PC-3 (cell line): Measurements from ENCODE around the gene CCDC171. TPM values are rescaled to one million over a fixed set of nuclear protein-coding genes. Genes with fewer than 3 reads are reported as not detected.

ENCODE experiments used
- ATAC-seq: fragments of 200-7000 bp; cut with Tn5 transposase; 2 replicates; pipeline ENCODE4 v1.9.1; 2020; ENCODE audit warnings: mild to moderate bottlenecking, moderate library complexity
- BruUV-seq: library from RNA; stranded (reverse); fragments of 400-500 nt; replicated peaks from 2 replicates; lab custom pipeline; 2021; lab: Mats Ljungman, UMichigan
- CTCF ChIA-PET: fragments of 300-600 bp; sonication (Branson Sonifier 250); formaldehyde crosslinking; loops from one replicate; lab custom pipeline; 2022; ENCODE audit warnings: antibody characterized with exemption; lab: Charles Lee
- POLR2A ChIA-PET: fragments of 300-600 bp; sonication (Branson Sonifier 250); formaldehyde crosslinking; loops from one replicate; lab custom pipeline; 2022; ENCODE audit warnings: antibody characterized with exemption; ENCODE audit not compliant: unreplicated experiment; lab: Charles Lee
- DNase-seq: peaks from one replicate; pipeline ENCODE4 v3.0.0-alpha.2; 2015
- H2AFZ ChIP-seq: fragments of 300-600 bp; sonication (generic); 2 replicates; pipeline ENCODE4 v1.6.0; 2016; ENCODE audit warnings: antibody characterized with exemption, low read length
- H3F3A ChIP-seq: fragments of 300-600 bp; sonication (generic); one replicate; pipeline ENCODE4 v1.6.0; 2017; ENCODE audit warnings: antibody characterized with exemption, low read length, control low read depth, mild to moderate bottlenecking; ENCODE audit not compliant: unreplicated experiment
- H3K27ac ChIP-seq: fragments of 300-600 bp; sonication (generic); 2 replicates; pipeline ENCODE4 v1.5.1; 2016; ENCODE audit warnings: mild to moderate bottlenecking, low read length
- H3K27me3 ChIP-seq: fragments of 300-600 bp; sonication (generic); 2 replicates; pipeline ENCODE4 v1.6.1; 2016; ENCODE audit warnings: low read length, mixed read lengths
- H3K36me3 ChIP-seq: fragments of 300-600 bp; sonication (generic); 2 replicates; pipeline ENCODE4 v1.6.1; 2016; ENCODE audit warnings: low read depth, mixed run types, low read length, mixed read lengths
- H3K4me1 ChIP-seq: fragments of 300-600 bp; sonication (generic); 2 replicates; pipeline ENCODE4 v1.5.1; 2016; ENCODE audit warnings: low read length; ENCODE audit not compliant: insufficient read depth
- H3K4me2 ChIP-seq: fragments of 300-600 bp; sonication (generic); 2 replicates; pipeline ENCODE4 v1.6.0; 2016; ENCODE audit warnings: low read length
- H3K4me3 ChIP-seq: fragments of 300-600 bp; sonication (generic); 2 replicates; pipeline ENCODE4 v1.5.1; 2016; ENCODE audit warnings: mild to moderate bottlenecking, low read length, mixed read lengths
- H3K79me2 ChIP-seq: fragments of 300-600 bp; sonication (generic); 2 replicates; pipeline ENCODE4 v1.6.1; 2017; ENCODE audit warnings: low read length, mixed read lengths
- H3K9ac ChIP-seq: fragments of 300-600 bp; sonication (generic); 2 replicates; pipeline ENCODE4 v1.6.0; 2016; ENCODE audit warnings: mild to moderate bottlenecking, low read length
- H3K9me2 ChIP-seq: fragments of 300-600 bp; sonication (generic); replicated peaks from 2 replicates; pipeline ENCODE4 v1.6.1; 2016; ENCODE audit warnings: mixed run types, low read length, mixed read lengths
- H3K9me3 ChIP-seq: fragments of 300-600 bp; sonication (generic); 2 replicates; pipeline ENCODE4 v1.6.1; 2016; ENCODE audit warnings: low read length, mixed read lengths
- H4K20me1 ChIP-seq: fragments of 300-600 bp; sonication (generic); 2 replicates; pipeline ENCODE4 v1.6.1; 2016; ENCODE audit warnings: low read length, mixed read lengths
- EZH2 ChIP-seq: fragments of 300-600 bp; sonication (generic); IDR thresholded peaks from one replicate; pipeline ENCODE4 v1.6.1; 2017; ENCODE audit warnings: antibody characterized with exemption, mild to moderate bottlenecking, low read length; ENCODE audit not compliant: unreplicated experiment
- EZH2phosphoT487 ChIP-seq: fragments of 300-600 bp; sonication (generic); IDR thresholded peaks from 2 replicates; pipeline ENCODE4 v1.6.1; 2018; ENCODE audit warnings: mild to moderate bottlenecking, antibody characterized with exemption, low read length, borderline replicate concordance
- intact Hi-C: fragments of 100-400 bp; cut with micrococcal nuclease; formaldehyde crosslinking; loops from 2 replicates; pipeline ENCODE4 v1.9.0; 2023
- total RNA-seq: library from RNA; depleted of rRNA; stranded (reverse); fragments of >200 nt; gene quantifications from 2 replicates; pipeline ENCODE4 v1.2.3, GENCODE V29; 2014
- TF ChIP-seq, protein P1 (sequence below): fragments of 300-600 bp; sonication (generic); conservative IDR thresholded peaks from 2 replicates; pipeline ENCODE4 v1.5.1; 2017; ENCODE audit warnings: antibody characterized with exemption, low read depth, mild to moderate bottlenecking, low read length

CCDC171 gene
- total RNA-seq, 1 experiment from 2014 or later: 2.7 TPM

DNA sequence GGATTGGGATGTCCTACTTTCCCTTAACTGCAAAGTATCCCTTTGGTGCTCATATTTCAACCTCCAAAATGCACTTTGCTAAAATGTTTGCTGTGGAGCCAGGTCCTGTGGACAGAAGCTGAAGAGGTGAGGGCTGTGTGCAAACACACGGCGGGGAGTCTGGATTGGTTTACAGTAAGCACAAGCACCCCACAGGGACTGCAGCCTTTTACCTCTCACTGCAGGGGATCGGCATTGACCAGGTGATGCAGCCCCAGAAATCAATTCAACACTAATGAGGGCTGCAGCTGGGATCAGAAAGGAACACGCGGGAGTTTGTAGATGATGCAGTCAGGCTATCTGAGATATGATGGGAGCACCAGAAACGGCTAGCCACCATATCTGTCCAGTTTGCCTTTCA lies 450.9 kb downstream of the CCDC171 start:
- no peaks in the 10 kb centered on the region for H3K36me3 ChIP-seq
- ATAC-seq: no peak
- no peaks in the 10 kb centered on the region for H3K9me3 ChIP-seq
- TF ChIP-seq, protein P1, sequence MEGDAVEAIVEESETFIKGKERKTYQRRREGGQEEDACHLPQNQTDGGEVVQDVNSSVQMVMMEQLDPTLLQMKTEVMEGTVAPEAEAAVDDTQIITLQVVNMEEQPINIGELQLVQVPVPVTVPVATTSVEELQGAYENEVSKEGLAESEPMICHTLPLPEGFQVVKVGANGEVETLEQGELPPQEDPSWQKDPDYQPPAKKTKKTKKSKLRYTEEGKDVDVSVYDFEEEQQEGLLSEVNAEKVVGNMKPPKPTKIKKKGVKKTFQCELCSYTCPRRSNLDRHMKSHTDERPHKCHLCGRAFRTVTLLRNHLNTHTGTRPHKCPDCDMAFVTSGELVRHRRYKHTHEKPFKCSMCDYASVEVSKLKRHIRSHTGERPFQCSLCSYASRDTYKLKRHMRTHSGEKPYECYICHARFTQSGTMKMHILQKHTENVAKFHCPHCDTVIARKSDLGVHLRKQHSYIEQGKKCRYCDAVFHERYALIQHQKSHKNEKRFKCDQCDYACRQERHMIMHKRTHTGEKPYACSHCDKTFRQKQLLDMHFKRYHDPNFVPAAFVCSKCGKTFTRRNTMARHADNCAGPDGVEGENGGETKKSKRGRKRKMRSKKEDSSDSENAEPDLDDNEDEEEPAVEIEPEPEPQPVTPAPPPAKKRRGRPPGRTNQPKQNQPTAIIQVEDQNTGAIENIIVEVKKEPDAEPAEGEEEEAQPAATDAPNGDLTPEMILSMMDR: no peak
- TF ChIP-seq EZH2phosphoT487: no peak
- no peak for TF ChIP-seq EZH2
- H3K27ac ChIP-seq: no peak overlapping the region
- no peak overlapping the region for H3K4me2 ChIP-seq
- ChIA-PET POLR2A (no interaction called here), CTCF (no interaction called here)
- H3K4me3 ChIP-seq: no peak overlapping the region
- H4K20me1 ChIP-seq: no peaks in the 10 kb centered on the region
- no peak overlapping the region for H2AFZ ChIP-seq
- DNase-seq: no peak
- H3K79me2 ChIP-seq: no peaks in the 10 kb centered on the region
- no TSS peak for BruUV-seq
- H3K27me3 ChIP-seq: no peaks in the 10 kb centered on the region
- H3K9me2 ChIP-seq: no peaks in the 10 kb centered on the region
- H3F3A ChIP-seq: peaks cover 7% of the 10 kb centered on the region
- no peak overlapping the region for H3K9ac ChIP-seq
- intact Hi-C loops: no loop called here
- peaks cover 28% of the 10 kb centered on the region for H3K4me1 ChIP-seq

DNA sequence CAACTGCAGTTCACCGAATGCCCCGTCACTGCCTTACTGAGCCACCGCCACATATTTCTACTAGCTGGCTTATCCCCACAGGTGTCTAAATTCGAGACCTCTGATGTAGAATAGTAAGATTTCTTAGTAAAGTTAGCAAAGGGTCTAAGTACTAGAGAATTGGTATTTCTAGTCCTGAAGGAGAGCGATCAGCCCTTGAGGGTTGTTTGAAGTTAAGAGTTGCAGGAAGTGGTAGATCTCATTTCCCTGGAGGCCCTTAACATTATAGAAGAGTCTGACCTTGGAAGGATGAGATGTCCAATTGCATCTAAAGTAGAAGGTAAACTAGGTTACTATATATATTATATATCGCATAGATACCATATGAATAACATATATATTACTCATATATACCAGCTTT lies 451.8 kb downstream of the CCDC171 start:
- Histone ChIP-seq H2AFZ (no peak overlapping the region), H3K4me1 (peaks cover 25% of the 10 kb centered on the region), H3K27me3 (no peaks in the 10 kb centered on the region), H3K9ac (no peak overlapping the region), H3K27ac (no peak overlapping the region), H3K4me3 (no peak overlapping the region), H3K36me3 (no peaks in the 10 kb centered on the region), H3F3A (peaks cover 7% of the 10 kb centered on the region), H3K9me3 (no peaks in the 10 kb centered on the region), H4K20me1 (no peaks in the 10 kb centered on the region), H3K9me2 (no peaks in the 10 kb centered on the region), H3K79me2 (no peaks in the 10 kb centered on the region), H3K4me2 (no peak overlapping the region)
- POLR2A ChIA-PET: no interaction called here
- BruUV-seq: no TSS peak
- ATAC-seq (no peak), DNase-seq (no peak)
- intact Hi-C loops: no loop called here
- TF ChIP-seq EZH2: no peak
- no peak for TF ChIP-seq EZH2phosphoT487
- TF ChIP-seq, protein P1: no peak
- CTCF ChIA-PET: no interaction called here

DNA sequence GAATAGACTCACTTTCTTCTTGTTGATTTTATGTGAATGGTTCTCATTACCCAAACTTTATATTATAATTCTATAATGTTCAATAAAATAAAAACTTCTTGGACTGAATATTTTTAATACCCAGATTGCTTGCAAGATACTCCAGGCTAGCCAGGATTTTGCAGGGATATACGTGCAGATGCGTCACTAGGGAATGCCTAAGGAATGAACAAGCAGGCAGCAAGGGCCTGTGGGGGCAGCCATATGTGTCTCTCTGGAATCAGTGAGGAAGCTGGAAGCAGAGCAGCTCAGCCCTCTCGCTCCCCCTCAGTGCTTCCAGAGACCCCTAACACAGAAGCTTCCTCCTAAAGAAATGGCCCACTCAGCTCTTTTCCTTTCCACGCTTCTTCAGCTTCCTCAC lies 457.4 kb downstream of the CCDC171 start:
- Histone ChIP-seq H3K27me3 (no peaks in the 10 kb centered on the region), H3K4me3 (no peak overlapping the region), H3K36me3 (no peaks in the 10 kb centered on the region), H4K20me1 (no peaks in the 10 kb centered on the region), H2AFZ (no peak overlapping the region), H3K4me2 (no peak overlapping the region), H3K27ac (no peak overlapping the region), H3F3A (no peaks in the 10 kb centered on the region), H3K79me2 (no peaks in the 10 kb centered on the region), H3K4me1 (peaks cover 26% of the 10 kb centered on the region), H3K9ac (no peak overlapping the region), H3K9me2 (no peaks in the 10 kb centered on the region), H3K9me3 (no peaks in the 10 kb centered on the region)
- ATAC-seq: no peak
- DNase-seq: no peak
- intact Hi-C loops: no loop called here
- ChIA-PET POLR2A (no interaction called here), CTCF (no interaction called here)
- no TSS peak for BruUV-seq
- TF ChIP-seq EZH2phosphoT487 (no peak), EZH2 (no peak)
- TF ChIP-seq, protein P1: no peak
